A549 treated with GW870086 at 1 μM for 4 hours (cell line): ENCODE measurements around the gene ABHD2. TPM values are rescaled to one million over a fixed set of nuclear protein-coding genes. Genes with fewer than 3 reads are reported as not detected.

Experiments used
- total RNA-seq: library from RNA; stranded (reverse); fragments of 200-300 nt; extraction: Qiagen RNA extraction; gene quantifications from 5 replicates; pipeline ENCODE4 v1.2.3, GENCODE V29; 2022; ENCODE audit warnings: low read depth

The ABHD2 gene, protein sequence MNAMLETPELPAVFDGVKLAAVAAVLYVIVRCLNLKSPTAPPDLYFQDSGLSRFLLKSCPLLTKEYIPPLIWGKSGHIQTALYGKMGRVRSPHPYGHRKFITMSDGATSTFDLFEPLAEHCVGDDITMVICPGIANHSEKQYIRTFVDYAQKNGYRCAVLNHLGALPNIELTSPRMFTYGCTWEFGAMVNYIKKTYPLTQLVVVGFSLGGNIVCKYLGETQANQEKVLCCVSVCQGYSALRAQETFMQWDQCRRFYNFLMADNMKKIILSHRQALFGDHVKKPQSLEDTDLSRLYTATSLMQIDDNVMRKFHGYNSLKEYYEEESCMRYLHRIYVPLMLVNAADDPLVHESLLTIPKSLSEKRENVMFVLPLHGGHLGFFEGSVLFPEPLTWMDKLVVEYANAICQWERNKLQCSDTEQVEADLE
- 102 to 171 TPM (median 152 TPM) in 5 replicates for total RNA-seq

GRCh38 chr15:89087830-89088604 lies at the start of gene ABHD2:
ABHD2 (plus strand) TSS chr15:89088456; CDS start chr15:89116328, 27,872 bp downstream.

GRCh38 chr15:89221543-89221942 lies 133.3 kb downstream of the ABHD2 start, which contains the start of gene RLBP1:
RLBP1 (minus strand) TSS chr15:89221579; CDS start chr15:89218975, 2,604 bp downstream.

GRCh38 chr15:89243691-89244573 lies 155.7 kb downstream of the ABHD2 start, which contains the start of gene FANCI:
FANCI (plus strand) TSS chr15:89243979; CDS start chr15:89247648, 3,669 bp downstream.

Other genes starting within 250 kb of the ABHD2 start
- gene HAPLN3, start 192.9 kb upstream of the ABHD2 start, total RNA-seq, result 22.9 to 25.6 TPM (median 23.5 TPM) in 5 replicates
- 278 to 333 TPM (median 297 TPM) in 5 replicates for gene MFGE8, start 175.1 kb upstream of the ABHD2 start, total RNA-seq
- not detected in 5 replicates for gene RLBP1, start 133.1 kb downstream of the ABHD2 start, total RNA-seq
- gene FANCI, start 155.5 kb downstream of the ABHD2 start, total RNA-seq, result 49.0 to 70.8 TPM (median 59.9 TPM) in 5 replicates
- 44.6 to 62.6 TPM (median 59.6 TPM) in 5 replicates for gene POLG, start 246.4 kb downstream of the ABHD2 start, total RNA-seq